ENCODE measurements around the gene KDM1B.
A peak's percentile ranks its signal among the peaks of the same experiment; 100 is the strongest.
"Not testable (repeated sequence)": the region's sequence is repeated elsewhere in the genome, so short reads cannot be mapped to it uniquely, and the experiment has no call there.

The KDM1B gene

GRCh38 chr6:18148304-18149025, 6.8 kb upstream of the KDM1B start:
- no peak for DNase-seq (ENCODE audit: low read depth in 2 of 2)

DNA sequence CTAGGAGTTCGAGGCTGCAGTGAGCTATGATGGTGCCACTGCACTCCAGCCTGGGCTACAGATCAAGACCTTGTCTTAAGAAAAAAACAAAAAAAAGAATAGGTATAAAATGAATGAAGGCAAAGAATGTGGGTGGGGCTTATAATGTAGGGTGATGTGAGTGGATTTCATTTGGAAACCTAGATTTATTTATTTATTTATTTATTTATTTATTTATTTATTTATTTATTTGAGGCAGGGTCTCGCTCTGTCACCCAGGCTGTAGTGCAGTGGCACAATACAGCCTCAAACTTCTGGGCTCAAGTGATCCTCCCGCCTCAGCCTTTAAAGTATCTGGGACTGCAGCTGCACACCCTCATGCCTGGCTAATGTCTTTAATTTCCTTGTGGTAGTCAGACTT, 3.8 kb upstream of the KDM1B start:
- not testable (repeated sequence) for DNase-seq (ENCODE audit: low read depth in 2 of 2)

DNA sequence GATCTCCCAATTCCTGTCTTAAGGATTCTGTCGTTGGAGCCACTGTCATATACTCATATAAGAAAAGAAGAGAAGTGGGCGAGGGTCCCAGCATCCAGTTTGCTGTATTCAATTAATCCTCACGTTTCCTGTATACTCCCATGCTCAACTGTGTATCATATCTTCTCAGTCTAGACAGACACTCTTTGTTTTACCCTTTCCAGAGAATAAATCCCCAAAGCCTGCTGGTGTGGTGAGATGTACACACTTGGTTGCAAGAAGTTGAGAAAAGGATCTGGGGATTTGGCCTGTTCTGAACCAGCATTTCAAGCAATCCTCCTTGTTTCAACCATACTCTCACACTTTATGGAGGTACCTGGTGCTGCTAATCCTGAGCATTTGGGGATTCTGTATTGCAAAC, 3.4 kb upstream of the KDM1B start:
- no peak for DNase-seq (ENCODE audit: low read depth in 2 of 2)

GRCh38 chr6:18153311-18153703, 1.9 kb upstream of the KDM1B start:
- DNase-seq (ENCODE audit: low read depth in 2 of 2) = no peak

DNA sequence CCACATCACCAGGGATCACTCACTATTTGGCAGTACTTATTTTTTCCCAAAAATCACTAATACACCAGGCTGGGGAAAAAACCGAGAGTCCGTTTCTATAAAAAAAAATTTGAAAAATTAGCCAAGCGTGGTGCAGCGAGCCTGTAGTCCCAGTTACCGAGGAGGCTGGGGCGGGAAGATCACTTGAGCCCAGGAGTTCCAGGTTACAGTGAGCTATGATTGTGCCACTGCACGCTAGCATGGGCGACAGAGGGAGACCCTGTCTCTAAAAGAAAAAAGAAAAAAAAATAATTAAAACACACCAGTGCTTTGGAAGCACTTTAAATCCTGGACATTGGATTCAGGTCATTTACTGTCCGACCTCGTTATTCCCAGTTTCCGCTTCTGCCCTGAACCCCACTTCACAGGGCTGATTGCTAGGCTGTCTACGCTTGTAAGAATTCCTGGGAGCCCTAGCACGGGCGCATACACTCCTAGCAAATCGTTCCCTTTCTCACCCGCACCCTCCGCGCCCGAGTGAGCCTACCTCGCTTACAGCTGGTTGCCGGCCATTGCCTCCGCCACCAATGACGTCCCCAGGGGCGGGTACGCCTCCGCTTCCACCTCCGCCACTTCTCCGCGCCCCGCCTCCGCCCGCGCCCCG, 594 bp upstream of the KDM1B start, which contains the start of gene TPMT:
Gene TPMT, minus strand, starts transcription at position 571 of the 643 bp plus-strand sequence. CDS start 5,950 bp downstream, outside the sequence.
- no peak for DNase-seq (ENCODE audit: low read depth in 2 of 2)

DNA sequence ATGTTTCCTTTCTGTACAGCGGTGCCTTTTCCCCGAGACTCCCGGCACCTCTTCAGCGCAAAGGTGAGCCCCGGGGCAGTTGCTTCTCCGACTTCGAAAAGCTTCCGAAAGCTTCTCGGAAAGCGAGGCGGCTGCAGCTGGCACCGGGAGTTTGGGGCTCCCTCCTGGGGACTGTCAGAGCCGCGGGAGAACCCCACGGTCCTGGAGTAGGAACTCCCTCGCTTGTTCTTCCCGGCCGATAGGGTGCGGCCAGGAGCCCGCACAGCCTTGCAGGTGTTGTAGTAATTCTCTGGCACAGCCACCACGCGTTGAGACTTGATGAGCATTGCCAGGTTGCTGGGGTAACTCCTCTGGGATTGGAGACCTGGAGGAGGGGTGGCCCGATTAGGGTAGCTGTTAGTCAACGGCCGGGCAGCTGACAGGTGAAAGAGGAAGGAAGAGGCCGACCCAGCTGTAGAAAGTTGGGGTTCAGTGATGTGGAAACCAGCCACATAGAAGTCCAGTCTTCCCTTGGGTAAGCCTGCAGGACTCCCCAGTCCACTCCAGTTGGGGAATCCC, 721 bp downstream of the KDM1B start:
- peak in 1 of 2 donors; percentile 29 for DNase-seq (ENCODE audit: low read depth in 2 of 2)

DNA sequence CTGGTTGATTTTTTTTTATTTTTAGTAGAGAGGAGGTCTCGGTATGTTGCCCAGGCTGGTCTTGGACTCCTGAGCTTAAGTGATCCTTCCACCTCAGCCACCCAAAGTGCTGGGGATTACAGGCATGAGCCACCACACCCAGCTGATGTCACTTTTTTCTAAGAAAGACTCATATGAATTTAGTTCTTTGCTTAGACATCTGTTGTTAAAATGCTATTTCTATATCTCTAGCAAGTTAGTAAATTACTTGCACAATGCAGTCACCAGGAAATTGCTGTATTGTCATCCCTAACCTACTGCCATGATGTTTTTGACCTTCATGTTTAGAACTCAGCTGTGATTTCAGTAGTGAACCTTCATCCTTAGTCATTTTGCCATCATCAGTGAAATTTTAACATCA, 5.7 kb downstream of the KDM1B start:
- DNase-seq (ENCODE audit: low read depth in 2 of 2) = no peak

DNA sequence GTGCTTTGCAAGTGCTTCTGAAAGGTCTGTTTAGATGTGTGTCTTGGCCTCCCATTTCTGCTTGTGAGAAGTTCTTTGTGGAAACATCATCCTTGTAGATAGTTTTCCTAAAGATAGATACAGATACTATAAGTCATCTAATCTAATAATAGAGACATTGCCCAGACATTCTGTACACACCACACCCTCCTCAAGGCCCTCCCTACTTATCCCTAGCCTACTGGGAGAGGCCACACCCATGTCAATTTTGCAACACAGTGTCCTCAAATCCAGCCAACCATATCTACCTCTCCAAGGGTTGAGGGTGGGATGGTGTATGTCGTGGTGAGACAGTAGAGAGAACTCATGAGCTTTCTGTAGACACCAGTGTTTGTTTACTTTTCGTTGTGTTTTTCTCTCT, 6.2 kb downstream of the KDM1B start:
- no peak for DNase-seq (ENCODE audit: low read depth in 2 of 2)

DNA sequence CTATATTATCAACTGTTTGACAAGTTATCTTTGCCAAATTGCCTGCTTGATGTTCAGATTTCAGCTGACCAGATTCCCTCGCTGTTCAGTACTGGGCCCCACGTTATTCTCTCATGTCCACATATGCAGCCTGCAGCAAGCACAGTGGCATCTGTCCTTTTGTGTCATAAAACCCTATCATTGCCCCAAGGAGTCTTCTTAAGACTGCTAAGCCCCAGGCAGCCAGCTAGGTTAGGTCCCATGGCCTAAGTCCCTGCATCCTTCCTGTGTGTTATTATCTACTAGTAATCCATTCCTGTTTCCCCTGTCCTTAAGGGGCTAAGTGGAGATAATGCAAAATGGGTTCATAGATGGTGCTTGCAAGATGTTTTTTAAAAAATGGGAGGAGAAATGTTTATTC, 7.2 kb downstream of the KDM1B start:
- no peak for DNase-seq (ENCODE audit: low read depth in 2 of 2)

GRCh38 chr6:18165751-18166150, 10.5 kb downstream of the KDM1B start:
- DNase-seq (ENCODE audit: low read depth in 2 of 2) = no peak

- DNase-seq (ENCODE audit: low read depth in 2 of 2) = no peak
Measured at GRCh38 chr6:18166312-18167036, 11.3 kb downstream of the KDM1B start.

GRCh38 chr6:18168264-18168663, 13.0 kb downstream of the KDM1B start:
- DNase-seq (ENCODE audit: low read depth in 2 of 2) = no peak

GRCh38 chr6:18171871-18172270, 16.6 kb downstream of the KDM1B start:
- DNase-seq (ENCODE audit: low read depth in 2 of 2) = no peak

DNA sequence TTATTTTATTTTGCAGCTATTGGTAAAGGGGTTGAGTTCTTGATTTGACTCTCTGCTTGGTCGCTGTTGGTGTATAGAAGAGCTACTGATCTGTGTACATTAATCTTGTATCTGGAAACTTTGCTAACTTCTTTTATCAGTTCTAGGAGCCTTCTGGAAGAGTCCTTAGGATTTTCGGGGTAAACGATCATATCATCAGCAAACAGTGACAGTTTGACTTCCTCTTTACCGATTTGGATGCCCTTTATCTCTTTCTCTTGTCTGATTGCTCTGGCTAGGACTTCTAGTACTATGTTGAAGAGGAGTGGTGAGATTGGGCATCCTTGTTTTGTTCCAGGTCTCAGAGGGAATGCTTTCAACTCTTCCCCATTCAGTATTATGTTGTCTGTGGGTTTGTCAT, 21.0 kb downstream of the KDM1B start:
- DNase-seq (ENCODE audit: low read depth in 2 of 2) = not testable (repeated sequence)

DNA sequence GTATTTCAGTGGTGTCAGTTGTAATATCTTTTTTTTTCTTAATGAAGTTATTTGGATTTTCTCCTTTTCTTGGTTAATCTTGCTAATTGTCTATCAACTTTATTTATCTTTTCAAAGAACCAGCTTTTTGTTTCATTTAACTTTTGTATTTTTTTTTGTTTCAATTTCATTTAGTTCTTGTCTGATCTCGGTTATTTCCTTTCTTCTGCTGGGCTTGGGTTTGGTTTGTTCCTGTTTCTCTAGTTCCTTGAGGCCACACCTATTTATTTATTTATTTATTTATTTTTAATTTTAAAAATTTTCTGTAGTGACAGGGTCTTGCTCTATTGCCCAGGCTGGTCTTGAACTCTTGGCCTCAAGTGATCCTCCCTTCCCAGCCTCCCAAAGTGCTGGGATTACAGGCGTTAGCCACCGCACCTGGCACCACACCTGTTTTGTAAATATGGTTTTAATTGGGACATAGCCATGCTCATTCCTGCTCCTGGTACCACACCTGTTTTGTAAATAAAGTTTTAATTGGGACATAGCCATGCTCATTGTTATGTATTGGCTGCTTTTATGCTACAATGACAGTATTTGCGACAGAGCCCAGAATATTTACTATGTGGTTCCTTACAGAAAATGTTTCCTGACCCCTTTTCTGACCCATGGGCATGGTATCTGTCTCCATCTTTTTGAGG, 22.2 kb downstream of the KDM1B start:
- no peak for DNase-seq (ENCODE audit: low read depth in 2 of 2)

DNA sequence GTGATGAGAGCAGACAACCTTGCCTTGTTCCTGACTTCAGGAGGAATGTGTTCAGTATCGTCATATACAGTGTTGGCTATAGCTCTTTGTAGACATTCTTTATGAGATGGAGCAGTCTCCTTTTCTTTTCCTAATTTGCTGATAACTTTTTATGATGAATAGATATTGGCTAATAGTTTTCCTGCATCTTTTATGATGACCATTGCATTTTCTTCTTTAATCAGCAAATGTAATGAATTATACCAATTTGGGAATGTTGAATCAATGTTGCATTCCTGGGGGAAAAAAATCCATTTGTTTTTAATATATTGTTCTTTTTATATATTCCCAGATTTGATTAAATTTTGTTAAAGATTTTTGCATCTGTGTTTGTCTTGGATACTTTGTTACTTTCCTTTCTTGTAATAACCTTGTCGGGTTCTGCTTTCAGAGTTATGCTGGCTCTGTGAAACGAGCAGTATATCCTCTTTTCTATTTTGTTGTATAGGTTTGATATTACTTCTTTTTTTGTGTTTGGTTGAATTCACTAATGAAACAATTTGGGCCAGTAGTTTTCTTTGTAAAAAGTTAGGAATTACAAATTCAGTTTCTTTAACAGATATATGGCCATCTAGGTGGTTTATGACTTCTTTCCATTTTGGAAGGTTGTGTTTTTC, 23.9 kb downstream of the KDM1B start:
- no peak for DNase-seq (ENCODE audit: low read depth in 2 of 2)

DNA sequence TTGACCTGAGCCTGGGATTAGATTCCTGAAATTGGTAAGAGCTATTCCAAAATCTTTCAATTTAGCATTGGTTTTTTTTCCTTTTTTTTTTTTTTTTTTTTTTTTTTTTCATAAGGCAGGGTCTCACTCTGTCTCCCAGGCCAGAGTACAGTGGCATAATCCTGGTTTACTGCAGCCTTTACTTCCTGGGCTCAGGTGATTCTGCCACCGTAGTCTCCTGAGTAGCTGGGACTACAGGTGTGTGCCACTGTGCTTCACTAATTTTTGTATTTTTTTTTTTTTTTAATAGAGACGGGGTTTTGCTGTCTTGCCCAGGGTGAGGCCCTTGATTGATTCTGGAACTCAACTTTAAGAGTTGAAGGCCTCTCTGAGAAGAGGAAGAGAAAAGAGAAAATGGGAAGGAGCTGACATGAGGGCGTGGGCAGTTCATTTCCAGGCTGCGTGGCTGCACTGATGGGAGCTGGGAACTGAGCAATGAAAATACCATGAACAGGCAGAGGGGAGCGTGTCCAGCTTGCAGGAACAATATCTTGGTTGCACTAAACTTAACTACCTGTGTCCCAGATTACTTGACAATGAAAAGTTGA, 24.6 kb downstream of the KDM1B start:
- no peak for DNase-seq (ENCODE audit: low read depth in 2 of 2)

DNA sequence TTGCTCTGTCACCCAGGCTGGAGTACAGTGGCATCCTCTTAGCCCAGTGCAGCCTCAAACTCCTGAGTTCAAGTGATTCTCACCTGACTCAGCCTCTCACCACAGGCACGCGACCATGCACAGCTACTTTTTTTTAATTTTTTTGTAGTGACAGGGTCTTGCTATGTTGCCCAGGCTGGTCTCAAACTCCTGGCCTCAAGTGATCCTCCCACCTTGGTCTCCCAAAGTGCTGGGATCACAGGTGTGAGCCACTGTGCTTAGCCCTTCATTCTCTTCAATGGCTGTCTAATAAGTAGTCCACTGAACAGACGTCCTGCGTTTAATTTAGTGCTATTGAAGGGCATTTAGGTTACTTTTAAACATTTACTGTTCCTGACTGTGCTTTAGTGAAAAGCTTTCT, 27.3 kb downstream of the KDM1B start:
- no peak for DNase-seq (ENCODE audit: low read depth in 2 of 2)

- no peak for DNase-seq (ENCODE audit: low read depth in 2 of 2)
Measured at GRCh38 chr6:18183766-18184165, 28.5 kb downstream of the KDM1B start.

- no peak for DNase-seq (ENCODE audit: low read depth in 2 of 2)
Measured at GRCh38 chr6:18185624-18186023, 30.4 kb downstream of the KDM1B start.

DNA sequence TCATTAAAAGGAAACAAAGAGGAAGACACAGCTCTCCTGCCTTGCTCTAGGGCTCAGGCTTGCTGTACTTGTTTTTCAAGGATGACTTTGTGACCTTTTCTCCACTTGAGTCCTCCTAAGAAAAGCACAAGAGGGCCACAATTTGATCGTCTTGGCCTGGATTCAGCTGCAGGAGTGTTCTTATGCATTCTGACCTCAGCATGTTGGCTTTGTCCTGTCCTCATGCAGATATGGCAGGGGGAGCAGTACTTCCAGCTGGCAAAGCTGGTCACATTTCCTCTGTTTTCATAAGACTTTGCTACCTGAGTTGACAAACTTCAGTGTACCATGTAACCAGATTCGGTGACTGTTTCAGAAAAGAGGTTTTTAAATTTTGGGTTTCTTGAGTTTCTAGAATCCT, 30.8 kb downstream of the KDM1B start:
- DNase-seq (ENCODE audit: low read depth in 2 of 2) = no peak
